A673 (cell line): ENCODE data around the gene CRPPA. TPM values are rescaled to one million over a fixed set of nuclear protein-coding genes. Genes with fewer than 3 reads are reported as not detected.

Experiments
- BruUV-seq: library from RNA; stranded (reverse); fragments of 400-500 nt; replicated peaks from 2 replicates; lab custom pipeline; 2021; lab: Mats Ljungman, UMichigan
- CTCF ChIA-PET: fragments of 300-600 bp; sonication (Branson Sonifier 250); formaldehyde crosslinking; loops from one replicate; lab custom pipeline; 2022; ENCODE audit warnings: antibody characterized with exemption; lab: Charles Lee
- POLR2A ChIA-PET: fragments of 300-600 bp; sonication (Branson Sonifier 250); formaldehyde crosslinking; loops from one replicate; lab custom pipeline; 2022; ENCODE audit warnings: antibody characterized with exemption; ENCODE audit not compliant: low non-redundant PET; lab: Charles Lee
- DNase-seq: peaks from one replicate; pipeline ENCODE4 v3.0.0-alpha.2; 2015; ENCODE audit warnings: low spot score
- H3K27ac ChIP-seq: fragments of 200-600 bp; sonication (generic); 2 replicates; pipeline ENCODE4 v1.5.1; 2016; ENCODE audit warnings: mixed run types, low read depth, mild to moderate bottlenecking, mixed read lengths, antibody characterized with exemption, low read length; ENCODE audit not compliant: poor library complexity, severe bottlenecking
- H3K27me3 ChIP-seq: fragments of 200-600 bp; sonication (generic); replicated peaks from 2 replicates; pipeline ENCODE4 v1.6.1; 2017; ENCODE audit warnings: mixed run types, low read depth, mild to moderate bottlenecking, mixed read lengths, antibody characterized with exemption, low read length; ENCODE audit not compliant: insufficient read depth, poor library complexity
- H3K36me3 ChIP-seq: fragments of 200-600 bp; sonication (generic); 2 replicates; pipeline ENCODE4 v1.6.1; 2016; ENCODE audit warnings: mixed run types, mild to moderate bottlenecking, mixed read lengths, antibody characterized with exemption, low read length; ENCODE audit not compliant: insufficient read depth, poor library complexity, severe bottlenecking
- H3K4me1 ChIP-seq: fragments of 200-600 bp; sonication (generic); 2 replicates; pipeline ENCODE4 v1.6.1; 2017; ENCODE audit warnings: mixed run types, mild to moderate bottlenecking, mixed read lengths, antibody characterized with exemption, low read length; ENCODE audit not compliant: insufficient read depth, poor library complexity, severe bottlenecking
- H3K4me3 ChIP-seq: fragments of 200-600 bp; sonication (generic); 2 replicates; pipeline ENCODE4 v1.5.1; 2016; ENCODE audit warnings: low read depth, mixed run types, mild to moderate bottlenecking, mixed read lengths, low read length; ENCODE audit not compliant: poor library complexity, severe bottlenecking
- H3K9me3 ChIP-seq: fragments of 200-600 bp; sonication (generic); 2 replicates; pipeline ENCODE4 v1.6.1; 2016; ENCODE audit warnings: mixed run types, low read depth, mild to moderate bottlenecking, mixed read lengths, antibody characterized with exemption, low read length; ENCODE audit not compliant: poor library complexity, severe bottlenecking
- EZH2 ChIP-seq: fragments of 200-600 bp; sonication (generic); IDR thresholded peaks from 2 replicates; pipeline ENCODE4 v1.6.1; 2017; ENCODE audit warnings: borderline replicate concordance, low read depth, mild to moderate bottlenecking, mixed read lengths, antibody characterized with exemption, low read length; ENCODE audit not compliant: poor library complexity, severe bottlenecking
- intact Hi-C: fragments of 100-400 bp; cut with micrococcal nuclease; formaldehyde crosslinking; loops from one replicate; pipeline ENCODE4 v1.10.0; 2022; ENCODE audit not compliant: unreplicated experiment
- total RNA-seq: library from RNA; stranded (reverse); gene quantifications from 2 replicates; pipeline ENCODE4 v1.2.3, GENCODE V29; 2021
- TF ChIP-seq, protein P1 (sequence below): fragments of 300-800, 200-600 bp; sonication (generic); conservative IDR thresholded peaks from 2 replicates; pipeline ENCODE4 v1.5.1; 2017; ENCODE audit warnings: low read depth, mild to moderate bottlenecking, antibody characterized with exemption, low read length, moderate library complexity, mixed read lengths

Gene CRPPA
- total RNA-seq, 1 experiment from 2014 or later = 0.21 TPM

GRCh38 chr7:16428182-16428581 is 6.8 kb upstream of the CRPPA start:
- no peaks in the 10 kb centered on the region for H3K36me3 ChIP-seq
- H3K4me3 ChIP-seq = no peak overlapping the region
- ChIA-PET POLR2A (no interaction called here), CTCF (no interaction called here)
- TF ChIP-seq, protein P1, sequence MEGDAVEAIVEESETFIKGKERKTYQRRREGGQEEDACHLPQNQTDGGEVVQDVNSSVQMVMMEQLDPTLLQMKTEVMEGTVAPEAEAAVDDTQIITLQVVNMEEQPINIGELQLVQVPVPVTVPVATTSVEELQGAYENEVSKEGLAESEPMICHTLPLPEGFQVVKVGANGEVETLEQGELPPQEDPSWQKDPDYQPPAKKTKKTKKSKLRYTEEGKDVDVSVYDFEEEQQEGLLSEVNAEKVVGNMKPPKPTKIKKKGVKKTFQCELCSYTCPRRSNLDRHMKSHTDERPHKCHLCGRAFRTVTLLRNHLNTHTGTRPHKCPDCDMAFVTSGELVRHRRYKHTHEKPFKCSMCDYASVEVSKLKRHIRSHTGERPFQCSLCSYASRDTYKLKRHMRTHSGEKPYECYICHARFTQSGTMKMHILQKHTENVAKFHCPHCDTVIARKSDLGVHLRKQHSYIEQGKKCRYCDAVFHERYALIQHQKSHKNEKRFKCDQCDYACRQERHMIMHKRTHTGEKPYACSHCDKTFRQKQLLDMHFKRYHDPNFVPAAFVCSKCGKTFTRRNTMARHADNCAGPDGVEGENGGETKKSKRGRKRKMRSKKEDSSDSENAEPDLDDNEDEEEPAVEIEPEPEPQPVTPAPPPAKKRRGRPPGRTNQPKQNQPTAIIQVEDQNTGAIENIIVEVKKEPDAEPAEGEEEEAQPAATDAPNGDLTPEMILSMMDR = no peak
- no peak for TF ChIP-seq EZH2
- BruUV-seq = no TSS peak
- H3K9me3 ChIP-seq = no peaks in the 10 kb centered on the region
- H3K4me1 ChIP-seq = no peaks in the 10 kb centered on the region
- no peak overlapping the region for H3K27ac ChIP-seq
- DNase-seq = no peak
- H3K27me3 ChIP-seq = no peaks in the 10 kb centered on the region
- intact Hi-C loops = no loop called here

DNA sequence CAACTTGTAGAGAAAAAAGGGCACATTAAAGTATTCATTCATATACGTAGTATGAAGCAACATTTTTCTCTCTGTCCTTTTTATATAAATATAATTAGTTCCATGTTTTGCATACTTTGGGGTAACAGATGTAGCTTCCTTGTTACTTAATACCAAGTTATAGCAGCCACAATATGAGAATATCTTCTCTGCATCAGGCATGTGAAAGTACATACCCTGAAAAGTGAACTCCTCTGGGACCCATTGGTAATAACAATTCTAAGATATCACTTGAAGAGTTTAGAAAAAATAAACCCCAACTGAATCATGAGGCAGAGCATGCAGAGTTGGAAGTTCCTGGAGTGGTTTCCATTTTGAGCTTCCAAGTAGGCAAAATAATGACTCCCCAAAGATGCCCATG is 2.4 kb upstream of the CRPPA start:
- no peak overlapping the region for H3K27ac ChIP-seq
- no TSS peak for BruUV-seq
- no peaks in the 10 kb centered on the region for H3K36me3 ChIP-seq
- H3K4me3 ChIP-seq = no peak overlapping the region
- no peaks in the 10 kb centered on the region for H3K4me1 ChIP-seq
- H3K27me3 ChIP-seq = no peaks in the 10 kb centered on the region
- H3K9me3 ChIP-seq = no peaks in the 10 kb centered on the region
- POLR2A ChIA-PET = no interaction called here
- TF ChIP-seq, protein P1 = no peak
- no peak for TF ChIP-seq EZH2
- CTCF ChIA-PET = no interaction called here
- intact Hi-C loops = no loop called here
- no peak for DNase-seq

DNA sequence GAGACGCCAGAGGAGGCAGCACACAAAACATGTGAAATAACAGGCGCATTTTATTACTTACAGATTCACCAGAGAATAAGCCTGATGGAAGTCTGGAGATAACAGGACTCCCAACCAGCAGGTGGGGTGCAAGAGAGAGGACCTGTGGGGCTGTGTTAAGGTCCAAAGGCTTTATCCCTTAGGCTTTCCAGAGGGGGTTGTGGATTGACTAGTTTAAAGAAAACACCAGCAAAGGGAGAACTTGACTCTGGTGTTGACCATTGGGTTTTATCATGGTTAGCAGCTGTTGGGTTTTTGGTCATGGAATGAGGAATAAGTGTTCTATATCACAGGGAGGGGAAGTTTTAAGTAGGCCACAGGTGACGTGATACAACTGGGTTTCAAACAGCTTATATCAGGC is 1.6 kb upstream of the CRPPA start:
- no peaks in the 10 kb centered on the region for H3K9me3 ChIP-seq
- no peaks in the 10 kb centered on the region for H3K4me1 ChIP-seq
- CTCF ChIA-PET = no interaction called here
- POLR2A ChIA-PET = no interaction called here
- H3K27ac ChIP-seq = no peak overlapping the region
- intact Hi-C loops = no loop called here
- DNase-seq = no peak
- no peaks in the 10 kb centered on the region for H3K36me3 ChIP-seq
- H3K4me3 ChIP-seq = no peak overlapping the region
- no TSS peak for BruUV-seq
- H3K27me3 ChIP-seq = no peaks in the 10 kb centered on the region
- TF ChIP-seq, protein P1 = no peak; the same call in 1 of the 2 replicates
- no peak for TF ChIP-seq EZH2
